Testis (tissue), 3 donors: ENCODE measurements around the gene ZNF212. TPM values are rescaled to one million over a fixed set of nuclear protein-coding genes. Genes with fewer than 3 reads are reported as not detected.

ENCODE experiments used
- DNase-seq: peaks from one replicate; pipeline ENCODE4 v3.0.0-alpha.2; 2019
- H3K27ac ChIP-seq, 2 donors: fragments of 200-600 bp; sonication (generic); one replicate each; pipeline ENCODE4 v1.5.1; 2019
- H3K27me3 ChIP-seq: fragments of 200-600 bp; sonication (generic); one replicate; pipeline ENCODE4 v1.5.1; 2019
- H3K36me3 ChIP-seq: fragments of 200-600 bp; sonication (generic); one replicate; pipeline ENCODE4 v1.5.1; 2017; ENCODE audit warnings: low read depth; ENCODE audit errors: missing control alignments
- H3K4me1 ChIP-seq: fragments of 200-600 bp; sonication (generic); one replicate; pipeline ENCODE4 v1.5.1; 2019
- H3K4me3 ChIP-seq, 2 donors: fragments of 200-600 bp; sonication (generic); one replicate each; pipeline ENCODE4 v1.5.1; 2017 to 2019
- H3K9me3 ChIP-seq: fragments of 200-600 bp; sonication (generic); one replicate; pipeline ENCODE4 v1.5.1; 2017
- POLR2A ChIP-seq: fragments of 450-650 bp; IDR thresholded peaks from one replicate; pipeline ENCODE4 v1.6.1; 2017; ENCODE audit warnings: antibody characterized with exemption, mild to moderate bottlenecking, moderate library complexity
- WGBS, 2 donors: methylation state at CpG; one replicate each; pipeline ENCODE4 v1.1.5; 2018; 5-methylcytosine and 5-hydroxymethylcytosine counted together
- intact Hi-C: fragments of 100-400 bp; cut with DNase I; formaldehyde crosslinking; loops from one replicate; pipeline ENCODE4 v1.15.1; 2023; ENCODE audit warnings: low total_unique reads
- polyA plus RNA-seq: library from polyadenylated mRNA; stranded (reverse); fragments of 350-450 nt; fragmentation: Illumina TruSeq; extraction: RNeasy Lipid Tissue Mini Kit (QIAGEN cat#74804); gene quantifications from one replicate; pipeline ENCODE4 v1.2.3, GENCODE V29; 2014; ENCODE audit warnings: low read depth, low replicate concordance; ENCODE audit not compliant: insufficient read depth
- total RNA-seq, 2 donors: library from RNA; depleted of rRNA; stranded (reverse); fragments of >200 nt; gene quantifications; one replicate each; pipeline ENCODE4 v1.2.3, GENCODE V29; 2016
- TF ChIP-seq, protein P1 (sequence below), 3 experiments: fragments of 450-650 bp in 2 of 3; fragments of 200-600 bp in 1 of 3; sonication (generic) in 1 of 3; IDR thresholded peaks; one replicate each; pipeline ENCODE4 v1.5.1; 2016 to 2019; ENCODE audit warnings: antibody characterized with exemption in 3 of 3, mild to moderate bottlenecking in 2 of 3, moderate library complexity in 1 of 3

Gene ZNF212
- total and polyA plus RNA-seq, 3 donors from 2014 or later = 17.2 to 24.2 (median 23.1) TPM

GRCh38 chr7:149293946-149294633 lies 54.6 kb downstream of the ZNF212 start:
- no peak overlapping the region for H3K27ac ChIP-seq
- H3K27me3 ChIP-seq = no peaks in the 10 kb centered on the region
- TF ChIP-seq POLR2A = no peak
- TF ChIP-seq, protein P1, sequence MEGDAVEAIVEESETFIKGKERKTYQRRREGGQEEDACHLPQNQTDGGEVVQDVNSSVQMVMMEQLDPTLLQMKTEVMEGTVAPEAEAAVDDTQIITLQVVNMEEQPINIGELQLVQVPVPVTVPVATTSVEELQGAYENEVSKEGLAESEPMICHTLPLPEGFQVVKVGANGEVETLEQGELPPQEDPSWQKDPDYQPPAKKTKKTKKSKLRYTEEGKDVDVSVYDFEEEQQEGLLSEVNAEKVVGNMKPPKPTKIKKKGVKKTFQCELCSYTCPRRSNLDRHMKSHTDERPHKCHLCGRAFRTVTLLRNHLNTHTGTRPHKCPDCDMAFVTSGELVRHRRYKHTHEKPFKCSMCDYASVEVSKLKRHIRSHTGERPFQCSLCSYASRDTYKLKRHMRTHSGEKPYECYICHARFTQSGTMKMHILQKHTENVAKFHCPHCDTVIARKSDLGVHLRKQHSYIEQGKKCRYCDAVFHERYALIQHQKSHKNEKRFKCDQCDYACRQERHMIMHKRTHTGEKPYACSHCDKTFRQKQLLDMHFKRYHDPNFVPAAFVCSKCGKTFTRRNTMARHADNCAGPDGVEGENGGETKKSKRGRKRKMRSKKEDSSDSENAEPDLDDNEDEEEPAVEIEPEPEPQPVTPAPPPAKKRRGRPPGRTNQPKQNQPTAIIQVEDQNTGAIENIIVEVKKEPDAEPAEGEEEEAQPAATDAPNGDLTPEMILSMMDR (IDR thresholded peaks at IDR 0.05) = no peak
- 91 to 95% methylated on average over 12 to 15 of the region's 15 CpGs for WGBS, 2 donors
- no peaks in the 10 kb centered on the region for H3K4me1 ChIP-seq
- H3K9me3 ChIP-seq = no peaks in the 10 kb centered on the region
- no peak overlapping the region for H3K4me3 ChIP-seq
- intact Hi-C loops = no loop called here
- no peaks in the 10 kb centered on the region for H3K36me3 ChIP-seq
- DNase-seq = no peak

GRCh38 chr7:149294634-149295480 lies 55.4 kb downstream of the ZNF212 start:
- no peaks in the 10 kb centered on the region for H3K4me1 ChIP-seq
- no peak overlapping the region for H3K4me3 ChIP-seq
- no peak overlapping the region for H3K27ac ChIP-seq
- intact Hi-C loops = no loop called here
- H3K9me3 ChIP-seq = no peaks in the 10 kb centered on the region
- TF ChIP-seq, protein P1 (IDR thresholded peaks at IDR 0.05) = no peak
- no peak for TF ChIP-seq POLR2A
- DNase-seq = no peak
- no peaks in the 10 kb centered on the region for H3K36me3 ChIP-seq
- WGBS, 2 donors = 94 to 95% methylated on average over 29 to 55 of the region's 55 CpGs
- no peaks in the 10 kb centered on the region for H3K27me3 ChIP-seq

- Histone ChIP-seq H3K9me3 (no peaks in the 10 kb centered on the region), H3K4me1 (no peaks in the 10 kb centered on the region), H3K27me3 (no peaks in the 10 kb centered on the region), H3K27ac (no peak overlapping the region), H3K4me3 (no peak overlapping the region), H3K36me3 (no peaks in the 10 kb centered on the region)
- DNase-seq = no peak
- intact Hi-C loops = no loop called here
- TF ChIP-seq POLR2A = no peak
- TF ChIP-seq, protein P1 (IDR thresholded peaks at IDR 0.05) = no peak
- 88% methylated on average over 2 to 6 of the region's 6 CpGs for WGBS, 2 donors
These were observed 56.0 kb downstream of the ZNF212 start for GRCh38 chr7:149295481-149295850.

GRCh38 chr7:149296368-149296767 lies 56.9 kb downstream of the ZNF212 start:
- WGBS, 2 donors = 96 to 97% methylated on average over 4 of the region's 4 CpGs
- Histone ChIP-seq H3K4me1 (no peaks in the 10 kb centered on the region), H3K27me3 (no peaks in the 10 kb centered on the region), H3K27ac (no peak overlapping the region), H3K9me3 (no peaks in the 10 kb centered on the region), H3K4me3 (no peak overlapping the region), H3K36me3 (no peaks in the 10 kb centered on the region)
- intact Hi-C loops = no loop called here
- DNase-seq = no peak
- TF ChIP-seq, protein P1 (IDR thresholded peaks at IDR 0.05) = no peak
- no peak for TF ChIP-seq POLR2A
